Esophagus squamous epithelium (tissue), 5 donors: ENCODE results near the gene FGR. TPM values are rescaled to one million over a fixed set of nuclear protein-coding genes. Genes with fewer than 3 reads are reported as not detected.

Source experiments
- DNase-seq: peaks from one replicate; lab custom pipeline; 2025; lab: John Stamatoyannopoulos, UW
- H3K27ac ChIP-seq, 4 donors: fragments of 200-600 bp; sonication (generic); one replicate each; pipeline ENCODE4 v1.5.1; 2016 to 2019; ENCODE audit warnings: mild to moderate bottlenecking in 1 of 4
- H3K27me3 ChIP-seq, 4 donors: fragments of 200-600 bp; sonication (generic); 1 replicate in 3 of 4; 2 replicates in 1 of 4; pipeline versions ENCODE4 v1.5.1 to v1.6.0; 2017 to 2021; ENCODE audit warnings: antibody characterized with exemption in 1 of 4
- H3K36me3 ChIP-seq, 3 donors: fragments of 200-600 bp; sonication (generic); one replicate each; pipeline ENCODE4 v1.5.1; 2016 to 2019
- H3K4me1 ChIP-seq, 3 donors: fragments of 200-600 bp; sonication (generic); one replicate each; pipeline ENCODE4 v1.5.1; 2017 to 2019
- H3K4me3 ChIP-seq, 4 donors: fragments of 200-600 bp; sonication (generic); 1 replicate in 3 of 4; 2 replicates in 1 of 4; pipeline ENCODE4 v1.5.1; 2016 to 2019; ENCODE audit warnings: mild to moderate bottlenecking in 2 of 4, moderate library complexity in 1 of 4
- H3K9me3 ChIP-seq, 3 donors: fragments of 200-600 bp; sonication (generic); one replicate each; pipeline ENCODE4 v1.5.1; 2016 to 2019
- POLR2A ChIP-seq, 4 donors: fragments of 450-650 bp; IDR thresholded peaks; one replicate each; pipeline ENCODE4 v1.6.1; 2017; ENCODE audit warnings: antibody characterized with exemption in 4 of 4, mild to moderate bottlenecking in 4 of 4, moderate library complexity in 3 of 4
- WGBS, 2 donors: methylation state at CpG; one replicate each; pipeline ENCODE4 v1.1.5; 2018; 5-methylcytosine and 5-hydroxymethylcytosine counted together
- intact Hi-C: fragments of 100-400 bp; cut with DNase I; formaldehyde crosslinking; loops from one replicate; pipeline ENCODE4 v1.15.0; 2022
- total RNA-seq, 4 donors: library from RNA; depleted of rRNA; stranded (reverse); fragments of >200 nt; gene quantifications; one replicate each; pipeline ENCODE4 v1.1.0, GENCODE V29; 2016
- TF ChIP-seq, protein P1 (sequence below), 6 experiments: fragments of 450-650 bp in 4 of 6; fragments of 200-600 bp in 2 of 6; sonication (generic) in 2 of 6; IDR thresholded peaks; one replicate each; pipeline ENCODE4 v1.5.1; 2016 to 2019; ENCODE audit warnings: antibody characterized with exemption in 6 of 6, mild to moderate bottlenecking in 4 of 6, moderate library complexity in 4 of 6
- donor health status: DM: yes; HTN: yes; CAD: no.

FGR gene
- total RNA-seq, 4 donors from 2014 or later = 1.2 to 12.4 (median 7.5) TPM

DNA sequence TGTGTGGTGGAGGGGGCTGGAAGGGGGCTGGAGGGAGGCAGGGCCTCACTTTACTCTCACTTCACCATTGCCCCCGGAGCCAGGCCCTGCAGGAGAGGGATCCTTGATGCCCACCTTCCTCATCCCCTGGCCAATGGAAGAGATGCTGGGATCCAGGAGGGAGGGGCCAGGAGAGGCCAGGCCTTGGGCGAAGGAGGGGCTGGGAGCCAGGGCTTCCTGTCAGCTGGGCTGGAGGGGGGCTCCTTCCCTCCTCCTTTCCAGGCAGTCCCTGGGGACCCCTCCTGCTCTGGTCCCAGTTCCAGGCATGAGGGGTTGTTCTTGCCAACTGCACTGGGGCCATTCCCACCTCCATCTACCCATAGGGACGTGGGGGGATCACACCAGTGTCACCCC, 36.7 kb downstream of the FGR start:
- DNase-seq = no peak
- no peak for TF ChIP-seq POLR2A (IDR thresholded peaks at IDR 0.05)
- Histone ChIP-seq H3K27ac (peak overlapping the region; percentile 7 to 99 (median 88)), H3K4me3 (no peak overlapping the region), H3K4me1 (peaks cover 74 to 94% (median 85%) of the 10 kb centered on the region in 3 donors), H3K27me3 (no peaks in the 10 kb centered on the region), H3K36me3 (peaks cover 0 to 37% (median 0%) of the 10 kb centered on the region in 3 donors), H3K9me3 (no peaks in the 10 kb centered on the region)
- 20 to 52% methylated on average over 1 to 3 of the region's 3 CpGs for WGBS, 2 donors
- intact Hi-C loops = no loop called here

DNA sequence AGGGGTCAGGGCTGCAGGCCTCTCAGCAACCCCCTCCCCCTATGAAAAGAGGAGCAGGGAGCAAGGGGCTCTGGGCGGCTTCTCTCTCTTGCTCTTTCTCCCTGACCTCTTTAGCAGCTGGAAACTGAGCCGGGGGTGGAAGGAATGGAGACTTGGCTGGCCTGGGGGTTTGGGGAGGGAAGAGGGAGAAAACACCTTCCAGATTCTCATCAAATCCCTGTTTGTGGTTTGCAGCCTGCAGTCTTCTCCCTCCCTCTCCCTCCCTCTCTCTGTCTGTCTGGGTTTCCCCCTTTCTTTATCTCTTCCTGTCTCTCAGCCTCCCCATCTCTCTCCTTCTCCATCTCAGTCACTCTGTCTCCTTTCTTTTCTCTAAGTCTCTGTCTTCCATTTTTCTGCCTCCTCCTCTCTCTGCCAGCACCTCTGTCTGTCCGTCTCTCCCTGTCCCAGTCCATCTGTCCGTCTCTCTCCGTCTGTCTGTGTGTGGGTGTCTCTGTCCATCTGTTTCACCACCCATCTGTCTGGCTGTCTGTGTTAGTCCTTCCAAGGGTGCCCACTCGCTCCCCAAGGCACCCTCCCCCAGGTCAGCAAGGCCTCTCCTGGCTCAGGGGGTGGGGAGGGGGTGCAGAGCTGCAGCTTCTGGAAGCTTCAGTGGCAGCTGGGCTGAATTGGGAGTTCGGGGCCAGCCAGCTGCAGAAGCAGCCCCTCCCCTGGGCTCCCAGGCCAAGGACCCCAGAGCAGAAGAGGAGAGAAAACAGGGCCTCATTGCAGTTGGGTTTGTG, 37.3 kb downstream of the FGR start:
- peak overlapping the region; percentile 7 to 99 (median 88) for H3K27ac ChIP-seq
- TF ChIP-seq, protein P1, sequence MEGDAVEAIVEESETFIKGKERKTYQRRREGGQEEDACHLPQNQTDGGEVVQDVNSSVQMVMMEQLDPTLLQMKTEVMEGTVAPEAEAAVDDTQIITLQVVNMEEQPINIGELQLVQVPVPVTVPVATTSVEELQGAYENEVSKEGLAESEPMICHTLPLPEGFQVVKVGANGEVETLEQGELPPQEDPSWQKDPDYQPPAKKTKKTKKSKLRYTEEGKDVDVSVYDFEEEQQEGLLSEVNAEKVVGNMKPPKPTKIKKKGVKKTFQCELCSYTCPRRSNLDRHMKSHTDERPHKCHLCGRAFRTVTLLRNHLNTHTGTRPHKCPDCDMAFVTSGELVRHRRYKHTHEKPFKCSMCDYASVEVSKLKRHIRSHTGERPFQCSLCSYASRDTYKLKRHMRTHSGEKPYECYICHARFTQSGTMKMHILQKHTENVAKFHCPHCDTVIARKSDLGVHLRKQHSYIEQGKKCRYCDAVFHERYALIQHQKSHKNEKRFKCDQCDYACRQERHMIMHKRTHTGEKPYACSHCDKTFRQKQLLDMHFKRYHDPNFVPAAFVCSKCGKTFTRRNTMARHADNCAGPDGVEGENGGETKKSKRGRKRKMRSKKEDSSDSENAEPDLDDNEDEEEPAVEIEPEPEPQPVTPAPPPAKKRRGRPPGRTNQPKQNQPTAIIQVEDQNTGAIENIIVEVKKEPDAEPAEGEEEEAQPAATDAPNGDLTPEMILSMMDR (IDR thresholded peaks at IDR 0.05) = no peak
- no peak for TF ChIP-seq POLR2A (IDR thresholded peaks at IDR 0.05)
- peaks cover 0 to 43% (median 0%) of the 10 kb centered on the region in 3 donors for H3K36me3 ChIP-seq
- WGBS, 2 donors = 52 to 56% methylated on average over 5 to 6 of the region's 7 CpGs
- intact Hi-C loops = no loop called here
- peaks cover 74 to 100% (median 91%) of the 10 kb centered on the region in 3 donors for H3K4me1 ChIP-seq
- no peaks in the 10 kb centered on the region for H3K9me3 ChIP-seq
- no peaks in the 10 kb centered on the region for H3K27me3 ChIP-seq
- DNase-seq = no peak
- no peak overlapping the region for H3K4me3 ChIP-seq

DNA sequence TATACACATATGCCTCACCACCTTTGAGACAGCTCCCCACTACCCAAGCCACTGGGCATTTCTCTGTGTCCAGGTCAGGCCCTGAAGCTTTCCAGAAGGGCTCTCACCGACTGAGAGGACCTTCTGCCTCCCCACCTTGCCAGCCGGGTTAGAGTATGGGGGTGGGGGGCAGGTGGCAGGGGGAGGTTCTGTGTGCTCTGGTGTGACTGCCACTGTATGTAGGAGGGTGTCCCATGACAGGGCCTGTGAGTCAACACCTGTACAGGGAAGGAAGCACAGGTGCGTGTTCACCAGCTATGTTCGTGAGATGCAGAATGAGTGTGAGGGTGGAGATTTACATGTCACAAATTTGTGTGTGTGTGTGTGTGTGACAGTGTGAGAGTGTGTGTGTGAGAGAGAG, 38.0 kb downstream of the FGR start:
- intact Hi-C loops = no loop called here
- no peak overlapping the region for H3K4me3 ChIP-seq
- H3K27ac ChIP-seq = peak overlapping the region in 2 of 4 donors; percentile 99
- WGBS, 2 donors = 16 to 37% methylated on average over 2 of the region's 4 CpGs
- no peaks in the 10 kb centered on the region for H3K27me3 ChIP-seq
- H3K36me3 ChIP-seq = peaks cover 0 to 50% (median 0%) of the 10 kb centered on the region in 3 donors
- peaks cover 80 to 100% (median 95%) of the 10 kb centered on the region in 3 donors for H3K4me1 ChIP-seq
- no peak for TF ChIP-seq POLR2A (IDR thresholded peaks at IDR 0.05)
- TF ChIP-seq, protein P1 (IDR thresholded peaks at IDR 0.05) = no peak
- DNase-seq = no peak
- H3K9me3 ChIP-seq = no peaks in the 10 kb centered on the region

DNA sequence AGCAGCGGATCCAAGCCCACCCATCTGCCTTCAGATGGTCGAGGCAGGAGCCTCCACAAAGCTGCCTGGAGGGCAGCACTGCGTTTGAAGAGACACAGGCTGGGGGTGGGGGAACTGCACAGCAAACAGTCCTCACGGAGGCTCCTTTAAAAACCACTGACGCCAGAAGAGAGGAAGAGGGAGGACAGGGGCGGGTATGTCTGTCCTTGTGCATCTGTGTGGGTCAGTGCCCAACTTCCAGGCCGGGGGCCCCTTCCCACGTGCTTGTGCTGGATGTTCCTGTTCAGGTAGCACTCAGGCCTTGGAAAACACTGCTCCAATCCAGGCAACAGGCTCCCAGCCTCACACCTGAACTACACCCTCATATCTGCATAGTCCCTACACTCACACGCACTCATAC, 38.7 kb downstream of the FGR start:
- WGBS, 2 donors = 27 to 32% methylated on average over 5 of the region's 9 CpGs
- Histone ChIP-seq H3K4me3 (no peak overlapping the region), H3K36me3 (peaks cover 0 to 54% (median 0%) of the 10 kb centered on the region in 3 donors), H3K4me1 (peaks cover 80 to 100% (median 96%) of the 10 kb centered on the region in 3 donors), H3K9me3 (no peaks in the 10 kb centered on the region), H3K27ac (peak overlapping the region; percentile 18 to 99 (median 87)), H3K27me3 (no peaks in the 10 kb centered on the region)
- DNase-seq = no peak
- intact Hi-C loops = no loop called here
- no peak for TF ChIP-seq POLR2A (IDR thresholded peaks at IDR 0.05)
- TF ChIP-seq, protein P1 (IDR thresholded peaks at IDR 0.05) = no peak

DNA sequence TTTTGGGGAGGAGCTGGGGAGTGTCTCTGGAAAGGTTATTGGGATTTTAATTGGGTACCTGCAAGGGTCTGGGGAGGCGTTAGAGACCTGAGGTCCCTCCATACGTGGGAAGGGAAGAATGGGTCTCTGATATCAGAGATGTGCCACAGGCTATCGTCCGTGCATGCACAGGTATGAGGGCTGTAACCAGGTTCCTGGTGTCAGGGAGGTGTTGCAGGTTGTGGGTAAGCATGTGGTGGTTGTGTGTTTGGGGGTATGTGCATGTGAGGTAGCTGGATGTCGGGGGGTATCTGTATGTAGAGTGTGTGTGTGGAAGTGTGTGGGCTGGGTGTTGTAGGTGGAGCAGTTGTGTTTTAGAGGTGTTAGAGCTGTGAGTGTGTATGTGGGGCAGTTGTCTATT, 39.4 kb downstream of the FGR start:
- Histone ChIP-seq H3K27ac (peak overlapping the region in 3 of 4 donors; percentile 75 to 99 (median 99)), H3K36me3 (peaks cover 0 to 54% (median 0%) of the 10 kb centered on the region in 3 donors), H3K4me1 (peaks cover 80 to 100% (median 96%) of the 10 kb centered on the region in 3 donors), H3K4me3 (no peak overlapping the region), H3K27me3 (no peaks in the 10 kb centered on the region), H3K9me3 (no peaks in the 10 kb centered on the region)
- intact Hi-C loops = no loop called here
- WGBS, 2 donors = 47 to 59% methylated on average over 5 of the region's 5 CpGs
- DNase-seq = no peak
- no peak for TF ChIP-seq POLR2A (IDR thresholded peaks at IDR 0.05)
- TF ChIP-seq, protein P1 (IDR thresholded peaks at IDR 0.05) = no peak
